Measurements from ENCODE around the gene C17orf107.
"Not testable (repeated sequence)": the region's sequence is repeated elsewhere in the genome, so short reads cannot be mapped to it uniquely, and the experiment has no call there.

C17orf107 gene

DNA sequence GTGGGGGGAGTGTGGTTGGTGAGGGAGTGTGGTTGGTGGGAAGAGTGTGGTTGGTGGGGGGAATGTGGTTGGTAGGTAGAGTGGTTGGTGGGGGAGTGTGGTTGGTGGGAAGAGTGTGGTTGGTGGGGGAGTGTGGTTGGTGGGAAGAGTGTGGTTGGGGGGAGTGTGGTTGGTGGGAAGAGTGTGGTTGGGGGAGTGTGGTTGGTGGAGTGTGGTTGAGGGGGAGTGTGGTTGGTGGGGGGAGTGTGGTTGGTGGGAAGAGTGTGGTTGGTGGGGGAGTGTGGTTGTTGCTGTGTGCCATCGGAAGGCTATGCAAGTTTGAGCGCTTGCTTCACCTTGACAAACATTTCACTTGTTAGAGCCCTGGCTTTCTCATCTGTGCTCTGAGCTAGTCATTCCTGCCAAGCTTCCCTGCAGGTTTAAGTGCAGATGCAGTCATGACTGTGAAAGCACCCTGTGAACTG lies 46.1 kb upstream of the C17orf107 start:
- no peak overlapping the region for H3K4me2 ChIP-seq (ENCODE audit: low read length)
- H3K9ac ChIP-seq (ENCODE audit: low read length) = no peak overlapping the region
- no peak for TF ChIP-seq EZH2phosphoT487 (IDR thresholded peaks at IDR 0.05; ENCODE audit: low read depth)
- no peak for TF ChIP-seq CTCF (IDR thresholded peaks at IDR 0.05; ENCODE audit: low read depth, low read length)
- no peaks in the 10 kb centered on the region for H3K4me1 ChIP-seq (ENCODE audit: low read length)
- H3K36me3 ChIP-seq (replicated peaks; ENCODE audit: low read depth, low read length) = no peaks in the 10 kb centered on the region
- H3K27ac ChIP-seq (ENCODE audit: low read length) = no peak overlapping the region
- no peak overlapping the region for H2AFZ ChIP-seq (ENCODE audit: low read depth, low read length)
- H3K4me3 ChIP-seq (ENCODE audit: low read length) = no peak overlapping the region
- H3K27me3 ChIP-seq (ENCODE audit: low read depth, low read length) = no peaks in the 10 kb centered on the region
- no peaks in the 10 kb centered on the region for H3K79me2 ChIP-seq (ENCODE audit: low read length)
- H3K9me3 ChIP-seq (ENCODE audit: insufficient read depth, low read length) = no peaks in the 10 kb centered on the region
- no peaks in the 10 kb centered on the region; the same call in 1 of the 2 replicates for H4K20me1 ChIP-seq (ENCODE audit: insufficient read depth, low read length)

- H3K27me3 ChIP-seq (ENCODE audit: low read depth, low read length) = no peaks in the 10 kb centered on the region
- TF ChIP-seq EZH2phosphoT487 (IDR thresholded peaks at IDR 0.05; ENCODE audit: low read depth) = no peak
- TF ChIP-seq CTCF (IDR thresholded peaks at IDR 0.05; ENCODE audit: low read depth, low read length) = no peak
- H3K9ac ChIP-seq (ENCODE audit: low read length) = no peak overlapping the region
- H2AFZ ChIP-seq (ENCODE audit: low read depth, low read length) = no peak overlapping the region
- no peaks in the 10 kb centered on the region for H3K36me3 ChIP-seq (replicated peaks; ENCODE audit: low read depth, low read length)
- no peak overlapping the region for H3K4me2 ChIP-seq (ENCODE audit: low read length)
- H3K27ac ChIP-seq (ENCODE audit: low read length) = no peak overlapping the region
- H4K20me1 ChIP-seq (ENCODE audit: insufficient read depth, low read length) = no peaks in the 10 kb centered on the region; the same call in 1 of the 2 replicates
- peaks cover 2% of the 10 kb centered on the region; the same call in 1 of the 2 replicates for H3K4me1 ChIP-seq (ENCODE audit: low read length)
- H3K4me3 ChIP-seq (ENCODE audit: low read length) = no peak overlapping the region
- H3K9me3 ChIP-seq (ENCODE audit: insufficient read depth, low read length) = no peaks in the 10 kb centered on the region
- no peaks in the 10 kb centered on the region for H3K79me2 ChIP-seq (ENCODE audit: low read length)
Measured at GRCh38 chr17:4854111-4854681, 45.1 kb upstream of the C17orf107 start.

- Histone ChIP-seq H3K9me3 (ENCODE audit: insufficient read depth, low read length) (no peaks in the 10 kb centered on the region), H3K27me3 (ENCODE audit: low read depth, low read length) (no peaks in the 10 kb centered on the region), H3K4me1 (ENCODE audit: low read length) (peaks cover 2% of the 10 kb centered on the region; the same call in 1 of the 2 replicates), H3K4me3 (ENCODE audit: low read length) (no peak overlapping the region), H3K27ac (ENCODE audit: low read length) (no peak overlapping the region), H3K9ac (ENCODE audit: low read length) (no peak overlapping the region), H4K20me1 (ENCODE audit: insufficient read depth, low read length) (no peaks in the 10 kb centered on the region; the same call in 1 of the 2 replicates), H3K79me2 (ENCODE audit: low read length) (no peaks in the 10 kb centered on the region), H2AFZ (ENCODE audit: low read depth, low read length) (no peak overlapping the region), H3K4me2 (ENCODE audit: low read length) (no peak overlapping the region), H3K36me3 (replicated peaks; ENCODE audit: low read depth, low read length) (no peaks in the 10 kb centered on the region)
- no peak for TF ChIP-seq CTCF (IDR thresholded peaks at IDR 0.05; ENCODE audit: low read depth, low read length)
- no peak for TF ChIP-seq EZH2phosphoT487 (IDR thresholded peaks at IDR 0.05; ENCODE audit: low read depth)
Measured at GRCh38 chr17:4856271-4856936, 42.9 kb upstream of the C17orf107 start.

- Histone ChIP-seq H3K27me3 (ENCODE audit: low read depth, low read length) (no peaks in the 10 kb centered on the region), H3K79me2 (ENCODE audit: low read length) (no peaks in the 10 kb centered on the region), H3K9ac (ENCODE audit: low read length) (no peak overlapping the region), H3K9me3 (ENCODE audit: insufficient read depth, low read length) (no peaks in the 10 kb centered on the region), H4K20me1 (ENCODE audit: insufficient read depth, low read length) (no peaks in the 10 kb centered on the region; the same call in 1 of the 2 replicates), H3K4me1 (ENCODE audit: low read length) (peaks cover 2% of the 10 kb centered on the region; the same call in 1 of the 2 replicates), H3K4me2 (ENCODE audit: low read length) (no peak overlapping the region), H3K4me3 (ENCODE audit: low read length) (no peak overlapping the region), H2AFZ (ENCODE audit: low read depth, low read length) (no peak overlapping the region), H3K36me3 (replicated peaks; ENCODE audit: low read depth, low read length) (no peaks in the 10 kb centered on the region), H3K27ac (ENCODE audit: low read length) (no peak overlapping the region)
- no peak for TF ChIP-seq EZH2phosphoT487 (IDR thresholded peaks at IDR 0.05; ENCODE audit: low read depth)
- no peak for TF ChIP-seq CTCF (IDR thresholded peaks at IDR 0.05; ENCODE audit: low read depth, low read length)
Measured at GRCh38 chr17:4856937-4857314, 42.4 kb upstream of the C17orf107 start.

DNA sequence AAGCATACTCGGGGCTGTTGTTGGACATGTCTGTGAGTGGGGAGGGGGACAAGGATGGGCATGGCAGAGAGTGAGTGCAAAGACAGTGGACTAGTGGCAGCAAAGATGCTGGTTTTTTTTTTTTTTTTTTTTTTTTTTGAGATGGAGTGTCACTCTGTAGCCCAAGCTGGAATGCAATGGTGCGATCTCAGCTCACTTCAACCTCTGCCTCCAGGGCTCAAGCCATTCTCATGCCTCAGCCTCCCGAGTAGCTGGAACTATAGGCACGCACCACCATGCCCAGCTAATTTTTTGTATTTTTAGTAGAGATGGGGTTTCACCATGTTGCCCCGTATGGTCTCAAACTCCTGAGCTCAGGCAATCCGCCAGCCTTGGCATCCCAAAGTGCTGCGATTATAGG lies 42.0 kb upstream of the C17orf107 start:
- H3K9me3 ChIP-seq (ENCODE audit: insufficient read depth, low read length); H2AFZ ChIP-seq (ENCODE audit: low read depth, low read length); H3K4me3 ChIP-seq (ENCODE audit: low read length); H3K27ac ChIP-seq (ENCODE audit: low read length); H3K27me3 ChIP-seq (ENCODE audit: low read depth, low read length); H3K9ac ChIP-seq (ENCODE audit: low read length); H4K20me1 ChIP-seq (ENCODE audit: insufficient read depth, low read length); H3K79me2 ChIP-seq (ENCODE audit: low read length); H3K36me3 ChIP-seq (replicated peaks; ENCODE audit: low read depth, low read length); H3K4me2 ChIP-seq (ENCODE audit: low read length); H3K4me1 ChIP-seq (ENCODE audit: low read length): not testable (repeated sequence)
